NCI-H446 (cell line): ENCODE measurements around the gene TFPI2.

ENCODE experiments used
- DNase-seq, 2 experiments: peaks; one replicate each; lab custom pipeline; 2025; lab: John Stamatoyannopoulos, UW

TFPI2 gene

DNA sequence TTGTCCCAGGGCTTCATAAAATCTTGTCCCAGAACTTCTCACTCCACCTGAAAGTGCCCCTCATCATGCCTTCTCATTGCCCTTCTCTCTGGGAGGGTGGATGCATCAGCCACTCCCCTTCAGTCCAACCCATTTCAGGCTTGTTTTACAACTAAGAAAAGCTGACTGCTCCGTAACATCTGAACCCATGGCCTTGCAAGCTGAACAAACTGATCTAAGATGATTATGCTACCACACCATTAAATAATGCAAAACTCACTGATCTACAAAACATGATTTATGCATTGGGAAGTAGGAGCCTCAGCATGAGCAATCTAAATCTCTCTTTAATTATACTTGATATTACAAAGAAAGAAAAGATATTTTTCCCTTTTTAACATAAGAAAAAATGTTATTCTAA is 34.8 kb downstream of the TFPI2 start:
- no peak for DNase-seq

DNA sequence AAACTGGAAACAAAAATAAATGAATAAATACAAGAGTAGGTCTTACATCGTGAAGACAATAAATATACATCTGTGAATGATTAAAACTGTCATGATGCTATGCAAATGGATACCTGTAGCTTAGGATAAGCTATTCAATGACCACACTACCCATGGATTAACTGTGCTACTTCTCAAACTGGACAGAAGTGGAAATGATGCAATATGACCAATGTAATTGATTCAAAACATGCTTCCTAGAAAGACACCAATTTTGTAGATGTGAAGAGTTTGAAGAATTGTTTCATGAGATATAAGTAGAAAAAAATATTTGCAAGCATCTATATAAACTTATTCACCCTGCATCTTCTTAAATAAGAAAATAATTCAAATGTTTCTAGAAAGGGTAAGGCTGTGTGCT is 36.1 kb downstream of the TFPI2 start:
- DNase-seq = no peak

DNA sequence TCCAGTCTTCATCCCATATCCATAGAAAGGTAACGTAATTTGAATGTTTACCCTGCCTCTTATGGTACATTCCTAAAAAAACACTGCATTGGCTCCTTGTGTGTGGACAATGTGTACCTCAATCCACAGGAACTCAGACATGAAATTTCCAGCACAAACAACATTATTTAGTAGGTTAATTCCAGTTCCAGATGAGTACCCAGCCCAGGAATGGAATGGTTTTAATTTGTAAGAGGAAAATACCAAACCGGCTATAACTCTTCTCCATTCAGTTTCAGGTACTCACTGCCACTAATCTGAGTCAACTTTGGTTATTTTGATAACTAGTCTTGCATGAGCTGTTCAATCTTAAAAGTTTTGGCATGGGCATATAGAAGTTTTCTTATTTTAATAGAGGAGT is 39.0 kb downstream of the TFPI2 start:
- no peak for DNase-seq

DNA sequence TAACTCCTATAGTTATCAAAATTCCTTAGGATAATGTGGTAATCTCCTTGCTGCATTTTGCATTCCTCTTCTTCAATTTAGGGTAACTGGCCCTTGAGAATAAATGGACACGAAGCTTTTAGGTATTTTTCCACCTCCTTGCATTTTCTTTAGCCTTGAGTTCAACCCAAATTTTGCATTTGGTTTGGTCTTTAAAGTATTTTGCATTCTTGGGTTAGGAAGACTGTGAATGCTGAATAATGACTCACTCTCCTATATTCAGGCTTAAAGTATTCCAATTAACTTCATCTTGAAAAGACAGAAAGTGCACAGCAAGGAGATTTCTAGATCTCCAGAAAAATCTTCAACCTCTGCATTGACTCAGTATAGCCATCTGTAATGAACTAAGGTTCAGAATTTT is 47.3 kb downstream of the TFPI2 start:
- DNase-seq = no peak

DNA sequence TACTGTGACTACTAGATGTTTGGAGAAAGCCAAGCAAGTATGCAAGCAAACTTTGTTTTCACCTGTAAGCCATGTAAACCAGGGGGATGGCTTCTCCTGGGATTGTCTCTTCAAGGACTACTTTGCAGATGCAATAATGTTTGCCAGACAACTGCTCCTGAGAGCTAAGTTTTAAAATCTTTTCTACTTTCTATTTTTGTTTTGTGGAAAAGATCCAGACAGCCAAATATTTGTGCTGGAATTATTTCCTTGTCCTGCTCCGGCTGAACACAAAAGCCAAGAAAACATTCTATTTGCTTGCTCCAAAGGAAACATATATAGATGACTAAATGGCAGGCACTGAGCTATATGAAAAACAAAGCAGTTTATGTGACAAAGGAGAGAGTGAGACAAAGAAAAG is 51.6 kb downstream of the TFPI2 start:
- DNase-seq = no peak

DNA sequence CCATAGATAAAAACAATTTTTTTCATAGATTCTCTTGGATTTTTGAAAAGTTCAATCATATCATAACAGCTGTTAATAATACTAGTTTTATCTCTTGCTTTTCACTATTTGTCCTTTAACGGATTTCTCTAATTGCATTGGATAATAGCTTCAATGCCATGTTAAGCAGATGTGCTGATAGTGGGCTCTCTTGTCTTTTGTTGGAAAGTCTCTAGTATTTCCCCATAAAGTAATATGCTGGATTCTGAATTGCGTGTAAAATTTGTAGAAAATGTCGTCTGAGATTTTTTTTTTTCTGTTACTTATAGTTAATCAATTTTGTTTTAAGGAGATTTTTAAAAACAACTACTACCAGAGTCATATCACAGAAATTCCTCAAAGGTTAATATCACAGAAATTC is 53.3 kb downstream of the TFPI2 start:
- no peak for DNase-seq

DNA sequence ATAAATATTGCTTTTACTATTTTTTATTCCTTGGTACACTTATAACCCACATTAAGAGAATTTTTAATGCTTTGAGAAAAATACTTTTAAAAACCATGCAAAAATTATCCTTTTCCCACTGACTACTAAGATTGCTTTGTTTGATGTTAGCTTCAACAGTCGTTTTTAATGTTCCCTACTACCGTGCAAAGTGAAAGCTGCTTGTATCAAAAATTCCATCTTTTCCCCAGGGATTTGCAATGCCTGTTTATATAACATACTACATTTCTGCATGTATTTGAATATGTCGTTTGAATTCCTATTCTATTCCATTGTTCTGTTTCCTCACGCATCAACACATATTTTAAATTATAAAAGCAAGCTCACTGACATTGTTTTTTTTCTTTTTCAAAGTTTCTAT is 54.4 kb downstream of the TFPI2 start:
- no peak for DNase-seq

DNA sequence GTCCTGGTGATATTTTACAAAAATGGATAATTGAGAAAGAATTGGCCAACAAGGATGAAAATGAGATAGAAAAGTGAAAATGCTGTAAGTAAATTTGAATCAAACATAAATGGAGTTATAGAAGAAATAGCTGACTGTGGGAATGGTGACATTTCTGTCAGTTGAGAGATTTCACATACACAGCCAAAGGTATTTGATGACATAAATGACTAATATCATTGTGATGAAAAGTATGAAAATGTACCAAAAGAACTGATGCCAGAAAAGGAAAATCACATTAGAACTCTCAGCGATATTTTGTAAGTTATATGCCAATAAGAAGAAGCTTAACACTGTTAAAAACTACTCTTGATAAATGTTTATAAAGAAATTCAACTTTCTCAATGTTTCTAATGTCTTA is 54.9 kb downstream of the TFPI2 start:
- DNase-seq = no peak
